ENCODE data around the gene DHRS11.

The DHRS11 gene

GRCh38 chr17:36546418-36547093 lies 45.1 kb upstream of the DHRS11 start:
- H3K4me3 ChIP-seq (replicated peaks; ENCODE audit: low read depth, low read length), result peak overlapping the region; percentile 73
- DNase-seq (ENCODE audit: low read depth), result no peak
- no peak for TF ChIP-seq CTCF (IDR thresholded peaks at IDR 0.05; ENCODE audit: low read length, missing control alignments)

GRCh38 chr17:36547776-36548175 lies 43.9 kb upstream of the DHRS11 start:
- no peak for TF ChIP-seq CTCF (IDR thresholded peaks at IDR 0.05; ENCODE audit: low read length, missing control alignments)
- peak overlapping the region; percentile 73 for H3K4me3 ChIP-seq (replicated peaks; ENCODE audit: low read depth, low read length)
- DNase-seq (ENCODE audit: low read depth), result no peak

GRCh38 chr17:36550491-36551417 lies 40.9 kb upstream of the DHRS11 start:
- TF ChIP-seq CTCF (IDR thresholded peaks at IDR 0.05; ENCODE audit: low read length, missing control alignments), result no peak
- no peak overlapping the region for H3K4me3 ChIP-seq (replicated peaks; ENCODE audit: low read depth, low read length)
- DNase-seq (ENCODE audit: low read depth), result no peak

- no peak overlapping the region for H3K4me3 ChIP-seq (replicated peaks; ENCODE audit: low read depth, low read length)
- no peak for TF ChIP-seq CTCF (IDR thresholded peaks at IDR 0.05; ENCODE audit: low read length, missing control alignments)
Observed at GRCh38 chr17:36553459-36553858, 38.2 kb upstream of the DHRS11 start.

GRCh38 chr17:36566081-36566480 lies 25.6 kb upstream of the DHRS11 start:
- TF ChIP-seq CTCF (IDR thresholded peaks at IDR 0.05; ENCODE audit: low read length, missing control alignments), result no peak
- H3K4me3 ChIP-seq (replicated peaks; ENCODE audit: low read depth, low read length), result no peak overlapping the region
- DNase-seq (ENCODE audit: low read depth), result peak; percentile 21

More at GRCh38 chr17:36553459-36553858, 38.2 kb upstream of the DHRS11 start:
- no peak for DNase-seq (ENCODE audit: low read depth)

- no peak for DNase-seq (ENCODE audit: low read depth)
- TF ChIP-seq CTCF (IDR thresholded peaks at IDR 0.05; ENCODE audit: low read length, missing control alignments), result no peak
- H3K4me3 ChIP-seq (replicated peaks; ENCODE audit: low read depth, low read length), result no peak overlapping the region
Observed at GRCh38 chr17:36575028-36575427, 16.7 kb upstream of the DHRS11 start.
